Neuronal stem cell (in vitro differentiated cells): Measurements from ENCODE around the gene TMA7B.
A peak's percentile ranks its signal among the peaks of the same experiment; 100 is the strongest.
"Not testable (repeated sequence)": the region's sequence is repeated elsewhere in the genome, so short reads cannot be mapped to it uniquely, and the experiment has no call there.

Experiments
- DNase-seq: peaks from one replicate; pipeline ENCODE4 v3.0.0-alpha.2; 2013; ENCODE audit warnings: low spot score
- H2AFZ ChIP-seq: one replicate; pipeline ENCODE4 v1.6.1; 2013; ENCODE audit warnings: mild to moderate bottlenecking, low read length, inconsistent platforms
- H2AK5ac ChIP-seq: 2 replicates; pipeline ENCODE4 v1.6.1; 2013; ENCODE audit warnings: low read depth, mild to moderate bottlenecking, inconsistent platforms, low read length, moderate library complexity, mixed read lengths
- H2BK120ac ChIP-seq: 2 replicates; pipeline ENCODE4 v1.6.1; 2013; ENCODE audit warnings: low read depth, mild to moderate bottlenecking, inconsistent platforms, low read length, moderate library complexity, mixed read lengths
- H2BK12ac ChIP-seq: one replicate; pipeline ENCODE4 v1.6.1; 2013; ENCODE audit warnings: low read length, inconsistent platforms
- H2BK15ac ChIP-seq: 2 replicates; pipeline ENCODE4 v1.6.1; 2013; ENCODE audit warnings: mild to moderate bottlenecking, low read length, inconsistent platforms, mixed read lengths
- H2BK5ac ChIP-seq: one replicate; pipeline ENCODE4 v1.6.1; 2013; ENCODE audit warnings: inconsistent platforms, mild to moderate bottlenecking, low read length, moderate library complexity
- H3K14ac ChIP-seq: one replicate; pipeline ENCODE4 v1.6.1; 2013; ENCODE audit warnings: low read length, inconsistent platforms
- H3K18ac ChIP-seq: 2 replicates; pipeline ENCODE4 v1.6.1; 2013; ENCODE audit warnings: low read length, inconsistent platforms
- H3K23ac ChIP-seq: 2 replicates; pipeline ENCODE4 v1.6.1; 2013; ENCODE audit warnings: low read depth, mild to moderate bottlenecking, mixed read lengths, low read length, inconsistent platforms; ENCODE audit not compliant: poor library complexity
- H3K27ac ChIP-seq: replicated peaks from 3 replicates; pipeline ENCODE4 v1.5.1; 2013; ENCODE audit warnings: low read length, inconsistent platforms
- H3K27me3 ChIP-seq, 3 experiments: 2 replicates each; pipeline ENCODE4 v1.6.1; 2013; ENCODE audit warnings: low read length in 3 of 3, mild to moderate bottlenecking in 2 of 3, inconsistent platforms in 1 of 3, low read depth in 1 of 3, mixed read lengths in 1 of 3, moderate library complexity in 1 of 3; ENCODE audit not compliant: control insufficient read depth in 3 of 3, insufficient read depth in 3 of 3
- H3K36me3 ChIP-seq, 2 donors: replicated peaks in 1 of 2; 2 replicates each; pipeline ENCODE4 v1.6.1; 2013; ENCODE audit warnings: low read length in 2 of 2; ENCODE audit not compliant: control insufficient read depth in 2 of 2, insufficient read depth in 2 of 2
- H3K4ac ChIP-seq: 2 replicates; pipeline ENCODE4 v1.6.1; 2013; ENCODE audit warnings: inconsistent platforms, mild to moderate bottlenecking, low read length, moderate library complexity
- H3K4me1 ChIP-seq, 2 donors: 1 replicate in 1 of 2; 2 replicates in 1 of 2; pipeline ENCODE4 v1.6.1; 2013; ENCODE audit warnings: low read length in 2 of 2, low read depth in 1 of 2; ENCODE audit not compliant: control insufficient read depth in 2 of 2, insufficient read depth in 1 of 2
- H3K4me2 ChIP-seq: one replicate; pipeline ENCODE4 v1.6.1; 2013; ENCODE audit warnings: mild to moderate bottlenecking, low read length, inconsistent platforms; ENCODE audit not compliant: insufficient read depth, poor library complexity, severe bottlenecking
- H3K4me3 ChIP-seq, 2 donors: 2 replicates each; pipeline ENCODE4 v1.5.1; 2013; ENCODE audit warnings: low read length in 2 of 2, mild to moderate bottlenecking in 2 of 2, inconsistent platforms in 1 of 2, moderate library complexity in 1 of 2
- H3K79me1 ChIP-seq: one replicate; pipeline ENCODE4 v1.6.1; 2013; ENCODE audit warnings: low read depth, mild to moderate bottlenecking, inconsistent platforms, low read length, moderate library complexity
- H3K9ac ChIP-seq: one replicate; pipeline ENCODE4 v1.6.1; 2013; ENCODE audit warnings: mild to moderate bottlenecking, low read depth, low read length, inconsistent platforms; ENCODE audit not compliant: poor library complexity
- H3K9me3 ChIP-seq, 2 donors: replicated peaks in 1 of 2; 2 replicates each; pipeline versions ENCODE3 to v1.6.1; 2013; ENCODE audit warnings: low read length in 2 of 2, mild to moderate bottlenecking in 2 of 2, inconsistent platforms in 1 of 2, low read depth in 1 of 2, mixed read lengths in 1 of 2, moderate library complexity in 1 of 2; ENCODE audit not compliant: control insufficient read depth in 2 of 2, insufficient read depth in 1 of 2
- H4K8ac ChIP-seq: one replicate; pipeline ENCODE4 v1.6.1; 2013; ENCODE audit warnings: low read depth, mild to moderate bottlenecking, inconsistent platforms, low read length, moderate library complexity
- H4K91ac ChIP-seq: one replicate; pipeline ENCODE4 v1.6.1; 2013; ENCODE audit warnings: low read length, low read depth, mild to moderate bottlenecking, inconsistent platforms; ENCODE audit not compliant: poor library complexity
- WGBS, 2 donors: extraction: QIAGEN DNeasy Blood & Tissue Kit; methylation state at CpG; one replicate each; pipeline ENCODE4 v1.1.7; 2013; ENCODE audit warnings: missing lambda C conversion rate in 2 of 2, mixed read lengths in 1 of 2; ENCODE audit not compliant: insufficient read length in 2 of 2, insufficient replicate concordance in 1 of 2; ENCODE audit errors: extremely low coverage in 2 of 2; 5-methylcytosine and 5-hydroxymethylcytosine counted together

The TMA7B gene

DNA sequence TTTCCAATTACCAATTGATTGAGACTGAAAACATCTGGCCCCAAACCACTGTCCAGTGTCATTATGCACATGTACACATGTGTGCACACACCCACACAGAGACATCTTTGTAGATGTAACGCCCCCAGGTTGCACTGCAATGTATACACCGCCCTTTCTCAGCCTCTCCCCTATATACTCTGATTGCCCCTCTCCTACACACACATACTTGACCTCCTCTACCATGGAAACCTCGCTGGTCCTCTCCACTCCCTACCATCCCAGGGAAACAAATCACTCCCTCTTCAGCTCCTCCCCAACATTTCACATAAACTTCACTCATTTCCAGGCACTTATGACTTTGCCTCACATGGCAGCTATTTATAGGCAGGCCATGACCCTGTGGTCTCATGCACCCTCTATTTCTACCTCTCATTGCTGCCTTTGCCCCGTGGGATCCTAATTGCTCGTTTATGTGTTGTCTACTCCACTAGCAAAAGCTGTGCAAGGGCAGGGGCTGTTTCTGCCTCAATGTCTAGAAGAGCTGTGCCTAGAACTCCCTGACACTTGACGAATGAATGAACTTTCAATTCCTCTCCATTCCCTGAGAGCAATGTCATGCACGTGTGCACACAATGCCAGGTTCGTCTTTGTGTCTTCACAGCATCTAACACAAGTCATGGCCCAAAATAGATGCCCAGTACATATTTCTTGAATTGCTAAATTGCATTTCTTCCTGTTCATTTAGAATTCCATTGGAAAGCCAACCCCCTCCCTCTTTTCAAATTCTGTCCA, 10.0 kb upstream of the TMA7B start:
- peaks cover 0 to 7% of the 10 kb centered on the region in 2 donors for H3K4me1 ChIP-seq
- no peak overlapping the region for H2BK15ac ChIP-seq
- DNase-seq: no peak
- no peak overlapping the region for H3K4me3 ChIP-seq
- H3K36me3 ChIP-seq: no peaks in the 10 kb centered on the region
- no peak overlapping the region for H3K18ac ChIP-seq
- no peaks in the 10 kb centered on the region for H3K79me1 ChIP-seq
- no peak overlapping the region for H3K4ac ChIP-seq
- no peak overlapping the region for H2BK12ac ChIP-seq
- no peak overlapping the region for H3K14ac ChIP-seq
- H3K9ac ChIP-seq: no peak overlapping the region
- H3K27ac ChIP-seq: no peak overlapping the region
- H3K4me2 ChIP-seq: no peak overlapping the region
- no peak overlapping the region for H2AFZ ChIP-seq
- H4K91ac ChIP-seq: peak overlapping the region; percentile 16
- H3K27me3 ChIP-seq: peaks cover 0 to 9% (median 0%) of the 10 kb centered on the region in 3 experiments
- H4K8ac ChIP-seq: no peak overlapping the region
- no peak overlapping the region for H3K23ac ChIP-seq
- no peak overlapping the region for H2BK120ac ChIP-seq
- no peaks in the 10 kb centered on the region for H3K9me3 ChIP-seq
- no peak overlapping the region for H2AK5ac ChIP-seq
- H2BK5ac ChIP-seq: no peak overlapping the region
- no CpG with 5 or more reads among the region's 8 CpGs for WGBS, 2 donors

DNA sequence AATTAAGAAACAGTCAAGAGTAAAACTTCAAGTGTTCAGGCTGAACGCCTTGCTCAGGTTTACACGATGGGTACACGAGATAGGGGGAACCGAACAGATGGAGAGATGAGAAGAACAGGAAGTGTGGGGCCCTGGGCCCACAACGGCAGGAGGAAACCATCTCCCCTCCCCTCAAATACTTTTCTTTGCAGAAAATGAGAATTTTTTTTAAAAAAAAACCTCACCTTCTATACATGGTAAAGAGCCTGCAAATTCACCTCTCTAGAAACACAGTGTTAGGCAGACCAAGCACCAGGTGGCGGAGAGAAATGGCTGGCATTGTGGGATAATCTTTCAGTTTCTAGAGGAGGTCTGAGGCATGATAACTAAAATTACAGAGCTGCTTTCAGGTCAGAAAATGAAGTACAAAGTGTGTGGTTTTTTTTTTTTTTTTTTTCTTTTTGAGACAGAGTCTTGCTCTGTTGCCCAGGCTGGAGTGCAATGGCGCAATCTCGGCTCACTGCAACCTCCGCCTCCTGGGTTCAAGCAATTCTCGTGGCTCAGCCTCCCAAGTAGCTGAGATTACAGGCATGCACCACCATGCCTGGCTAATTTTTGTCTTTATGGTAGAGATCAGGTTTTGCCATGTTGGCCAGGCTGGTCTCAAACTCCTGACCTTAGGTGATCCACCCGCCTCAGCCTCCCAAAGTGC, 8.4 kb upstream of the TMA7B start:
- H3K4me3 ChIP-seq, H3K27ac ChIP-seq, H3K27me3 ChIP-seq, H2BK5ac ChIP-seq, H4K8ac ChIP-seq, H2AK5ac ChIP-seq, H2BK15ac ChIP-seq, H3K4me1 ChIP-seq, H3K4me2 ChIP-seq, H3K23ac ChIP-seq, DNase-seq, H3K36me3 ChIP-seq, H3K4ac ChIP-seq, H3K14ac ChIP-seq, H2AFZ ChIP-seq, H2BK12ac ChIP-seq, H3K18ac ChIP-seq, H3K9me3 ChIP-seq, H2BK120ac ChIP-seq, H4K91ac ChIP-seq, H3K9ac ChIP-seq, H3K79me1 ChIP-seq: not testable (repeated sequence)
- WGBS, 2 donors: no CpG with 5 or more reads among the region's 11 CpGs

DNA sequence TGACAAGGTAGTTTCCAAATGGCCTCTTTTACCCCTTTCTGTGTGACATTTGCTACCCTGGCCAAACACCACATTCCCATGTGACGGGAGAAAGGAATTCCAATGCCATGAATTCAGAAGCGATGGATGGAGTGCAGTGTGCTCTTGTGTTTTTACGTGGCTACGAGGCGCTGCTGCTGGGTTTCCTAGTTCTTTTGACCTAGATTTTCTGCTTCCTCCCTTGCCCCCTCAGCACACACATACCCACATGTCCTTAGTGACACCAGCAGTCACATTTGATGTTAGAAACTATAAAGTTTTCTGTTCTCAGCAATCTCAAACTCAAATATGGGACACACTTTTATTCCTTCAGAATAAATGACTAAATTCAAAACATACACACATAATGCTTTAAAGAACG, 7.8 kb upstream of the TMA7B start:
- H3K4me1 ChIP-seq: peaks cover 0 to 1% of the 10 kb centered on the region in 2 donors
- H3K4me2 ChIP-seq: no peak overlapping the region
- no peak overlapping the region for H2AK5ac ChIP-seq
- H2BK120ac ChIP-seq: no peak overlapping the region
- no peak for DNase-seq
- no peak overlapping the region for H4K91ac ChIP-seq
- no peak overlapping the region for H3K14ac ChIP-seq
- no peak overlapping the region for H3K9ac ChIP-seq
- H2BK12ac ChIP-seq: no peak overlapping the region
- no peak overlapping the region for H2BK15ac ChIP-seq
- no peak overlapping the region for H3K4me3 ChIP-seq
- H3K23ac ChIP-seq: no peak overlapping the region
- no peaks in the 10 kb centered on the region for H3K36me3 ChIP-seq
- no peak overlapping the region for H3K4ac ChIP-seq
- H3K27me3 ChIP-seq: peaks cover 0 to 3% (median 0%) of the 10 kb centered on the region in 3 experiments
- H3K79me1 ChIP-seq: no peaks in the 10 kb centered on the region
- no peak overlapping the region for H4K8ac ChIP-seq
- H2AFZ ChIP-seq: no peak overlapping the region
- no peak overlapping the region for H3K27ac ChIP-seq
- WGBS, 2 donors: no CpG with 5 or more reads among the region's 6 CpGs
- no peaks in the 10 kb centered on the region for H3K9me3 ChIP-seq
- H2BK5ac ChIP-seq: no peak overlapping the region
- H3K18ac ChIP-seq: no peak overlapping the region

DNA sequence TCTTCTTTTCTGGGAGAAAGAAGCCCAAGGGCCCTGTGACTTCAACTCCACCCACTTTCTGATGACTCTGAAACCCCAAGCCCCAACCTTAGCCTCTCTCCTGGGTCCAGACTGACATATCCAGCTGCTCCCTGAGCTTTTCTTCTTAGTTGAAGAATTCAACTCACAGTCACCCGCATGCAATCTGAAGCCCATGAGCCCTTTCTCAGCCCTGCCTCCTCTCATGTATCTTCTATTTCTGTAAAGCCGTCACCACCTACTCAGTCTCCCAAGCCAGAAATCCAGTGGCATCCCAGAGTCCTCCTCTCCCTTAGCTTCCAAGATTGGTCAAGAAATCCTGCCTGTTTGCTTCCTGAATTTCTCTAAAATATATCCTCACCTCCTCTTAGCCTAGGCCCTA, 7.1 kb upstream of the TMA7B start:
- DNase-seq: no peak
- Histone ChIP-seq H4K8ac (no peak overlapping the region), H3K27ac (no peak overlapping the region), H2BK120ac (no peak overlapping the region), H3K36me3 (no peaks in the 10 kb centered on the region), H3K4me1 (peaks cover 0 to 2% of the 10 kb centered on the region in 2 donors), H3K9me3 (no peaks in the 10 kb centered on the region), H3K27me3 (peaks cover 0 to 3% (median 0%) of the 10 kb centered on the region in 3 experiments), H3K23ac (no peak overlapping the region), H3K18ac (no peak overlapping the region), H2AFZ (no peak overlapping the region), H2BK15ac (no peak overlapping the region), H3K14ac (no peak overlapping the region), H3K79me1 (no peaks in the 10 kb centered on the region), H3K9ac (no peak overlapping the region), H3K4ac (no peak overlapping the region), H3K4me2 (no peak overlapping the region), H2BK5ac (no peak overlapping the region), H2BK12ac (no peak overlapping the region), H2AK5ac (no peak overlapping the region), H3K4me3 (no peak overlapping the region), H4K91ac (no peak overlapping the region)
- WGBS, 2 donors: no CpG with 5 or more reads among the region's 2 CpGs
